C4-2B (cell line): Measurements from ENCODE around the gene DOCK6.

ENCODE experiments used
- CTCF ChIP-seq: fragments of 450-650 bp; conservative IDR thresholded peaks from 2 replicates; pipeline ENCODE4 v1.5.1; 2017; ENCODE audit warnings: mild to moderate bottlenecking
- ZFX ChIP-seq: fragments of 450-650 bp; IDR thresholded peaks from 2 replicates; pipeline ENCODE4 v1.6.1; 2017

DNA sequence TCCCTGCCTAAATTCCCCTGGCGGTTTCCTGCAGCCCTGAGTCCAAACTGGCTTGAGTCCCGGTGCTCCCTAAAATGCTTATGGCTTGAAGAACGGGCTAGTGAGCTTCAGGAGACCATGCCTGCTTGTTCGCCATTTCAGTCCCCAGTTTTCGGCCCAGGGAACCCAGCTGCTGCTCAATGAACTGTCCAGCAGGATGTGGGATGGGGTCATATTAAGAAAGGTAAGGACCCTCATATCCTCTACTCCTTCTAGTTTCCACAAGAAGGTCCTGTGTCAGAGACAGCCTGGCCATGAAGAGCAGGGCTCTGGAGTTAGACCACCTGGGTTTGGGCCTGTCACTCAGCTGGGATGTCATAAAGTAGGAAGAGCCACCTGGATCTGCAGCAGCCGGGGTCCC, 89.7 kb downstream of the DOCK6 start:
- TF ChIP-seq CTCF (no peak), ZFX (no peak)
